Measurements from ENCODE around the gene ABCB6. TPM values are rescaled to one million over a fixed set of nuclear protein-coding genes. Genes with fewer than 3 reads are reported as not detected.

Gene ABCB6
- total RNA-seq, 1 donor from 2014 or later: 27.4 TPM

- Mint-ChIP-seq H3K36me3 (ENCODE audit: low read depth) (no peaks in the 10 kb centered on the region), H3K27ac (ENCODE audit: unreplicated experiment) (peak overlapping the region; percentile 98), H3K27me3 (ENCODE audit: low read depth) (no peaks in the 10 kb centered on the region), H3K4me3 (ENCODE audit: unreplicated experiment) (no peak overlapping the region), H3K4me1 (ENCODE audit: low read depth) (peaks cover 70% of the 10 kb centered on the region), H3K9me3 (ENCODE audit: low read depth) (no peaks in the 10 kb centered on the region)
- no peak for TF ChIP-seq CTCF (IDR thresholded peaks at IDR 0.05)
- no peak for DNase-seq (ENCODE audit: low spot score)
Observed at GRCh38 chr2:219247678-219248642, 29.2 kb upstream of the ABCB6 start.

GRCh38 chr2:219246559-219246958 lies 27.8 kb upstream of the ABCB6 start:
- Mint-ChIP-seq H3K27ac (ENCODE audit: unreplicated experiment) (peak overlapping the region; percentile 38), H3K4me1 (ENCODE audit: low read depth) (peaks cover 56% of the 10 kb centered on the region), H3K27me3 (ENCODE audit: low read depth) (no peaks in the 10 kb centered on the region)

GRCh38 chr2:219245899-219246230 lies 27.1 kb upstream of the ABCB6 start:
- DNase-seq (ENCODE audit: low spot score): no peak
- H3K9me3 Mint-ChIP-seq (ENCODE audit: low read depth): no peaks in the 10 kb centered on the region
- peaks cover 49% of the 10 kb centered on the region for H3K4me1 Mint-ChIP-seq (ENCODE audit: low read depth)
- no peak for TF ChIP-seq CTCF (IDR thresholded peaks at IDR 0.05)
- H3K27me3 Mint-ChIP-seq (ENCODE audit: low read depth): no peaks in the 10 kb centered on the region
- no peaks in the 10 kb centered on the region for H3K36me3 Mint-ChIP-seq (ENCODE audit: low read depth)
- peak overlapping the region; percentile 90 for H3K4me3 Mint-ChIP-seq (ENCODE audit: unreplicated experiment)
- peak overlapping the region; percentile 95 for H3K27ac Mint-ChIP-seq (ENCODE audit: unreplicated experiment)

More at GRCh38 chr2:219246559-219246958, 27.8 kb upstream of the ABCB6 start:
- no peak for TF ChIP-seq CTCF (IDR thresholded peaks at IDR 0.05)
- Mint-ChIP-seq H3K36me3 (ENCODE audit: low read depth) (no peaks in the 10 kb centered on the region), H3K9me3 (ENCODE audit: low read depth) (no peaks in the 10 kb centered on the region), H3K4me3 (ENCODE audit: unreplicated experiment) (no peak overlapping the region)
- no peak for DNase-seq (ENCODE audit: low spot score)

GRCh38 chr2:219245148-219245898 lies 26.6 kb upstream of the ABCB6 start, which contains the start of the genes GLB1L and STK16:
TSS of gene GLB1L (minus strand) at chr2:219245444. CDS start at chr2:219243573, 1,871 bp downstream.
TSS of gene STK16 (plus strand) at chr2:219245479. CDS start at chr2:219246000, 521 bp downstream.
- peak within 1 kb of the TSS; percentile 90 for H3K4me3 Mint-ChIP-seq (ENCODE audit: unreplicated experiment)
- peaks cover 43% of the 10 kb centered on the region for H3K4me1 Mint-ChIP-seq (ENCODE audit: low read depth)
- DNase-seq (ENCODE audit: low spot score): no peak
- H3K36me3 Mint-ChIP-seq (ENCODE audit: low read depth): no peaks in the 10 kb centered on the region
- H3K9me3 Mint-ChIP-seq (ENCODE audit: low read depth): no peaks in the 10 kb centered on the region
- H3K27ac Mint-ChIP-seq (ENCODE audit: unreplicated experiment): peak within 1 kb of the TSS; percentile 95
- no peaks in the 10 kb centered on the region for H3K27me3 Mint-ChIP-seq (ENCODE audit: low read depth)
- no peak for TF ChIP-seq CTCF (IDR thresholded peaks at IDR 0.05)

- peak overlapping the region; percentile 95 for H3K27ac Mint-ChIP-seq (ENCODE audit: unreplicated experiment)
- no peak for DNase-seq (ENCODE audit: low spot score)
- H3K9me3 Mint-ChIP-seq (ENCODE audit: low read depth): no peaks in the 10 kb centered on the region
- no peak for TF ChIP-seq CTCF (IDR thresholded peaks at IDR 0.05)
- H3K4me3 Mint-ChIP-seq (ENCODE audit: unreplicated experiment): peak overlapping the region; percentile 90
- peaks cover 38% of the 10 kb centered on the region for H3K4me1 Mint-ChIP-seq (ENCODE audit: low read depth)
- H3K36me3 Mint-ChIP-seq (ENCODE audit: low read depth): no peaks in the 10 kb centered on the region
- no peaks in the 10 kb centered on the region for H3K27me3 Mint-ChIP-seq (ENCODE audit: low read depth)
Observed at GRCh38 chr2:219244789-219245147, 26.0 kb upstream of the ABCB6 start.
